Fibroblast of skin of right biceps (primary cell): Measurements from ENCODE around the gene CNTNAP5.
A peak's percentile ranks its signal among the peaks of the same experiment; 100 is the strongest.

ENCODE experiments used
- DNase-seq: peaks from one replicate; pipeline ENCODE4 v3.0.0-alpha.2; 2013

CNTNAP5 gene

GRCh38 chr2:124835331-124835730 is 810.2 kb downstream of the CNTNAP5 start:
- no peak for DNase-seq

- peak; percentile 66 for DNase-seq
These were observed 811.3 kb downstream of the CNTNAP5 start for GRCh38 chr2:124836416-124836815.

- DNase-seq, result no peak
These were observed 812.4 kb downstream of the CNTNAP5 start for GRCh38 chr2:124837496-124837895.

GRCh38 chr2:124838406-124838805 is 813.3 kb downstream of the CNTNAP5 start:
- no peak for DNase-seq

- DNase-seq, result no peak
These were observed 842.2 kb downstream of the CNTNAP5 start for GRCh38 chr2:124867247-124867646.

- peak; percentile 1 for DNase-seq
These were observed 849.1 kb downstream of the CNTNAP5 start for GRCh38 chr2:124874219-124874618.

GRCh38 chr2:124874676-124875075 is 849.6 kb downstream of the CNTNAP5 start:
- no peak for DNase-seq

- no peak for DNase-seq
These were observed 850.6 kb downstream of the CNTNAP5 start for GRCh38 chr2:124875627-124876244.

- DNase-seq, result peak; percentile 51
These were observed 852.1 kb downstream of the CNTNAP5 start for GRCh38 chr2:124877141-124877577.

GRCh38 chr2:124879640-124880039 is 854.6 kb downstream of the CNTNAP5 start:
- DNase-seq, result no peak

GRCh38 chr2:124880995-124881394 is 855.9 kb downstream of the CNTNAP5 start:
- DNase-seq, result no peak

GRCh38 chr2:124882423-124882822 is 857.3 kb downstream of the CNTNAP5 start:
- no peak for DNase-seq

GRCh38 chr2:124883595-124883994 is 858.5 kb downstream of the CNTNAP5 start:
- no peak for DNase-seq

GRCh38 chr2:124884315-124884714 is 859.2 kb downstream of the CNTNAP5 start:
- DNase-seq, result no peak

- DNase-seq, result no peak
These were observed 861.1 kb downstream of the CNTNAP5 start for GRCh38 chr2:124886216-124886615.

GRCh38 chr2:124887466-124887865 is 862.4 kb downstream of the CNTNAP5 start:
- DNase-seq, result no peak

GRCh38 chr2:124888431-124888830 is 863.3 kb downstream of the CNTNAP5 start:
- DNase-seq, result no peak

GRCh38 chr2:124894199-124894598 is 869.1 kb downstream of the CNTNAP5 start:
- no peak for DNase-seq

- no peak for DNase-seq
These were observed 873.7 kb downstream of the CNTNAP5 start for GRCh38 chr2:124898827-124899226.

- no peak for DNase-seq
These were observed 883.3 kb downstream of the CNTNAP5 start for GRCh38 chr2:124908411-124908810.

GRCh38 chr2:124911560-124911959 is 886.5 kb downstream of the CNTNAP5 start:
- DNase-seq, result no peak

GRCh38 chr2:124913868-124914267 is 888.8 kb downstream of the CNTNAP5 start:
- DNase-seq, result no peak

- no peak for DNase-seq
These were observed 890.5 kb downstream of the CNTNAP5 start for GRCh38 chr2:124915567-124915966.

GRCh38 chr2:124919296-124919695 is 894.2 kb downstream of the CNTNAP5 start:
- no peak for DNase-seq

- DNase-seq, result no peak
These were observed 895.4 kb downstream of the CNTNAP5 start for GRCh38 chr2:124920448-124920847.
